A549 (cell line): ENCODE results near the gene LIMCH1.

Source experiments
- BCL3 ChIP-seq: fragments of >200 bp; sonication (Bioruptor Twin); formaldehyde crosslinking; IDR thresholded peaks from 3 replicates; pipeline ENCODE4 v1.6.1; 2016
- CBX8 ChIP-seq: fragments of 200-600 bp; sonication (generic); IDR thresholded peaks from 2 replicates; pipeline ENCODE4 v1.6.1; 2016
- CHD4 ChIP-seq: fragments of 200-600 bp; sonication (generic); IDR thresholded peaks from 2 replicates; pipeline ENCODE4 v1.6.1; 2016; ENCODE audit warnings: antibody characterized with exemption, mild to moderate bottlenecking, borderline replicate concordance
- CTCF ChIP-seq: fragments of >200 bp; sonication (Bioruptor Twin); formaldehyde crosslinking; IDR thresholded peaks from 3 replicates; pipeline ENCODE4 v1.5.1; 2016
- EHF ChIP-seq: fragments of 250-450 bp; sonication (Bioruptor Pico); IDR thresholded peaks from 2 replicates; pipeline ENCODE4 v1.5.0; 2020; ENCODE audit warnings: mild to moderate bottlenecking
- EP300 ChIP-seq, 2 experiments: fragments of >200 bp; sonication (Bioruptor Twin); formaldehyde crosslinking; IDR thresholded peaks; 2 replicates in 1 of 2; 3 replicates in 1 of 2; pipeline ENCODE4 v1.6.1; 2016 to 2017
- MAFK ChIP-seq: fragments of 450-650 bp; IDR thresholded peaks from 2 replicates; pipeline ENCODE4 v1.6.1; 2014; ENCODE audit not compliant: partially characterized antibody
- POLR2A ChIP-seq: IDR thresholded peaks from 2 replicates; pipeline ENCODE4 v1.6.1; 2012; ENCODE audit warnings: mild to moderate bottlenecking, low read length
- SMC3 ChIP-seq: fragments of >200 bp; sonication (Bioruptor Twin); formaldehyde crosslinking; IDR thresholded peaks from 3 replicates; pipeline ENCODE4 v1.6.1; 2018; ENCODE audit warnings: inconsistent platforms

- no peak for TF ChIP-seq CTCF
- no peak for TF ChIP-seq BCL3
- TF ChIP-seq MAFK = no peak
- no peak for TF ChIP-seq EP300 (IDR thresholded peaks at IDR 0.05)
- TF ChIP-seq EHF (CRISPR knock-in tag) = no peak
- TF ChIP-seq POLR2A = no peak
- TF ChIP-seq CHD4 = no peak
- TF ChIP-seq SMC3 = no peak
- TF ChIP-seq CBX8 = no peak
Observed at GRCh38 chr4:41678086-41678816, 140.3 kb downstream of the LIMCH1 start.
